ENCODE results near the gene TTC9C. TPM values are rescaled to one million over a fixed set of nuclear protein-coding genes. Genes with fewer than 3 reads are reported as not detected.

Gene TTC9C
- total and polyA plus RNA-seq, 4 donors, result 22.6 to 55.5 (median 30.7) TPM

GRCh38 chr11:62712861-62713260, 15.4 kb upstream of the TTC9C start:
- H3K36me3 ChIP-seq (ENCODE audit: control insufficient read depth in 4 of 4, insufficient read depth in 4 of 4, low read length in 4 of 4), result peaks cover 33 to 47% (median 35%) of the 10 kb centered on the region in 4 donors
- no peak for ATAC-seq (ENCODE audit: insufficient read depth, low FRiP score)
- H3K9me3 ChIP-seq (ENCODE audit: control insufficient read depth in 4 of 4, insufficient read depth in 3 of 4, low read length in 3 of 4), result no peaks in the 10 kb centered on the region
- no peak for TF ChIP-seq CTCF (IDR thresholded peaks at IDR 0.05; ENCODE audit: control extremely low read depth, extremely low read depth)
- WGBS, 2 donors, result 60 to 69% methylated on average over 3 of the region's 3 CpGs
- no peak overlapping the region for H3K9ac ChIP-seq (ENCODE audit: insufficient read depth in 1 of 2, low read length in 2 of 2)
- H3K4me1 ChIP-seq (ENCODE audit: control insufficient read depth in 5 of 5, insufficient read depth in 5 of 5, low read length in 5 of 5), result peaks cover 5 to 21% (median 8%) of the 10 kb centered on the region in 5 donors
- H3K27me3 ChIP-seq (ENCODE audit: control insufficient read depth in 3 of 3, insufficient read depth in 3 of 3, low read length in 2 of 3), result no peaks in the 10 kb centered on the region
- H3K4me3 ChIP-seq, result no peak overlapping the region
- peak overlapping the region in 1 of 2 donors; percentile 81 for H3K27ac ChIP-seq (ENCODE audit: low read depth in 1 of 2, low read length in 1 of 2)
- no peak for DNase-seq

- peak; percentile 46 for ATAC-seq (ENCODE audit: insufficient read depth, low FRiP score)
- Histone ChIP-seq H3K4me1 (ENCODE audit: control insufficient read depth in 5 of 5, insufficient read depth in 5 of 5, low read length in 5 of 5) (peaks cover 4 to 16% (median 5%) of the 10 kb centered on the region in 5 donors), H3K4me3 (no peak overlapping the region), H3K9me3 (ENCODE audit: control insufficient read depth in 4 of 4, insufficient read depth in 3 of 4, low read length in 3 of 4) (no peaks in the 10 kb centered on the region), H3K9ac (ENCODE audit: insufficient read depth in 1 of 2, low read length in 2 of 2) (no peak overlapping the region), H3K27me3 (ENCODE audit: control insufficient read depth in 3 of 3, insufficient read depth in 3 of 3, low read length in 2 of 3) (no peaks in the 10 kb centered on the region), H3K36me3 (ENCODE audit: control insufficient read depth in 4 of 4, insufficient read depth in 4 of 4, low read length in 4 of 4) (peaks cover 33 to 52% (median 38%) of the 10 kb centered on the region in 4 donors), H3K27ac (ENCODE audit: low read depth in 1 of 2, low read length in 1 of 2) (peak overlapping the region; percentile 61 to 81)
- no peak for TF ChIP-seq CTCF (IDR thresholded peaks at IDR 0.05; ENCODE audit: control extremely low read depth, extremely low read depth)
- DNase-seq, result peak in 1 of 3 donors; percentile 10
- WGBS, 2 donors, result 72 to 91% methylated on average over 2 of the region's 2 CpGs
These were observed 14.9 kb upstream of the TTC9C start for GRCh38 chr11:62713343-62713742.

- no peaks in the 10 kb centered on the region for H3K9me3 ChIP-seq (ENCODE audit: control insufficient read depth in 4 of 4, insufficient read depth in 3 of 4, low read length in 3 of 4)
- 93 to 94% methylated on average over 24 of the region's 24 CpGs for WGBS, 2 donors
- H3K36me3 ChIP-seq (ENCODE audit: control insufficient read depth in 4 of 4, insufficient read depth in 4 of 4, low read length in 4 of 4), result peaks cover 51 to 64% (median 53%) of the 10 kb centered on the region in 4 donors
- H3K9ac ChIP-seq (ENCODE audit: insufficient read depth in 1 of 2, low read length in 2 of 2), result no peak overlapping the region
- DNase-seq (no peak), ATAC-seq (ENCODE audit: insufficient read depth, low FRiP score) (no peak)
- no peak overlapping the region for H3K4me3 ChIP-seq
- TF ChIP-seq CTCF (IDR thresholded peaks at IDR 0.05; ENCODE audit: control extremely low read depth, extremely low read depth), result no peak
- H3K27me3 ChIP-seq (ENCODE audit: control insufficient read depth in 3 of 3, insufficient read depth in 3 of 3, low read length in 2 of 3), result no peaks in the 10 kb centered on the region
- H3K4me1 ChIP-seq (ENCODE audit: control insufficient read depth in 5 of 5, insufficient read depth in 5 of 5, low read length in 5 of 5), result peaks cover 0 to 5% (median 0%) of the 10 kb centered on the region in 5 donors
- no peak overlapping the region for H3K27ac ChIP-seq (ENCODE audit: low read depth in 1 of 2, low read length in 1 of 2)
These were observed 12.8 kb upstream of the TTC9C start for GRCh38 chr11:62715150-62716130.

Measured in lung (tissue), 12 donors.